Panc1 (cell line): ENCODE measurements around the gene MIA3. TPM values are rescaled to one million over a fixed set of nuclear protein-coding genes. Genes with fewer than 3 reads are reported as not detected.

Experiments used
- ATAC-seq: fragments of 200-7000 bp; cut with Tn5 transposase; 2 replicates; pipeline ENCODE4 v1.9.1; 2020; ENCODE audit warnings: mild to moderate bottlenecking, moderate library complexity
- BruUV-seq: library from RNA; stranded (reverse); fragments of 400-500 nt; replicated peaks from 2 replicates; lab custom pipeline; 2021; lab: Mats Ljungman, UMichigan
- CTCF ChIA-PET: fragments of 300-600 bp; sonication (Branson Sonifier 250); formaldehyde crosslinking; loops from one replicate; lab custom pipeline; 2022; ENCODE audit warnings: antibody characterized with exemption; lab: Charles Lee
- POLR2A ChIA-PET: fragments of 300-600 bp; sonication (Branson Sonifier 250); formaldehyde crosslinking; loops from one replicate; lab custom pipeline; 2022; ENCODE audit warnings: antibody characterized with exemption; lab: Charles Lee
- DNase-seq: peaks from one replicate; pipeline ENCODE4 v3.0.0-alpha.2; 2010; ENCODE audit warnings: low read depth, low spot score
- H3K27ac ChIP-seq: 2 replicates; pipeline ENCODE4 v1.5.1; 2011; ENCODE audit warnings: mild to moderate bottlenecking, low read length, inconsistent platforms
- H3K27me3 ChIP-seq: fragments of 200-500 bp; sonication (Bioruptor generic); 2 replicates; pipeline ENCODE4 v1.6.0; 2014; ENCODE audit warnings: low read length, inconsistent platforms; ENCODE audit not compliant: control insufficient read depth, insufficient read depth
- H3K36me3 ChIP-seq: fragments of 200-500 bp; sonication (Bioruptor generic); 2 replicates; pipeline ENCODE4 v1.5.1; 2014; ENCODE audit warnings: inconsistent platforms, mild to moderate bottlenecking, low read length, moderate library complexity; ENCODE audit not compliant: control insufficient read depth, insufficient read depth
- H3K4me1 ChIP-seq: 2 replicates; pipeline ENCODE4 v1.5.1; 2011; ENCODE audit warnings: inconsistent platforms, mild to moderate bottlenecking, low read length, moderate library complexity; ENCODE audit not compliant: control insufficient read depth, insufficient read depth
- H3K4me3 ChIP-seq, 2 experiments: 2 replicates each; pipeline ENCODE4 v1.5.1; 2011 to 2012; ENCODE audit warnings: low read depth in 2 of 2, low read length in 2 of 2, mild to moderate bottlenecking in 2 of 2, inconsistent platforms in 1 of 2, moderate library complexity in 1 of 2
- H3K9me3 ChIP-seq: fragments of 200-500 bp; sonication (Bioruptor generic); 2 replicates; pipeline ENCODE4 v1.5.1; 2014; ENCODE audit warnings: low read depth, mild to moderate bottlenecking, inconsistent platforms, low read length, moderate library complexity; ENCODE audit not compliant: control insufficient read depth, insufficient read depth
- CTCF ChIP-seq: fragments of 450-650 bp; IDR thresholded peaks from 2 replicates; pipeline ENCODE4 v1.5.1; 2017; ENCODE audit warnings: mild to moderate bottlenecking
- POLR2AphosphoS5 ChIP-seq: IDR thresholded peaks from 2 replicates; pipeline ENCODE4 v1.6.1; 2012; ENCODE audit warnings: mild to moderate bottlenecking, low read depth, low read length, moderate library complexity
- REST ChIP-seq, 2 experiments: IDR thresholded peaks; 2 replicates each; pipeline ENCODE4 v1.6.1; 2011 to 2012; ENCODE audit warnings: low read depth in 2 of 2, control low read depth in 1 of 2, low read length in 1 of 2, mild to moderate bottlenecking in 1 of 2, moderate library complexity in 1 of 2; ENCODE audit not compliant: insufficient read depth in 1 of 2
- SIN3A ChIP-seq: IDR thresholded peaks from 2 replicates; pipeline ENCODE4 v1.6.1; 2012; ENCODE audit warnings: low read depth, mild to moderate bottlenecking, low read length, moderate library complexity, borderline replicate concordance; ENCODE audit not compliant: insufficient read depth
- TCF7L2 ChIP-seq: IDR thresholded peaks from 2 replicates; pipeline ENCODE4 v1.6.1; 2011; ENCODE audit warnings: mild to moderate bottlenecking, low read depth, low read length, inconsistent platforms
- in situ Hi-C: cut with HindIII; loops from 2 replicates; pipeline ENCODE4 v1.10.0; 2016; ENCODE audit warnings: low sequenced_read_pairs, low pct_unique_long_range_greater_than_20kb
- intact Hi-C: fragments of 100-400 bp; cut with micrococcal nuclease; formaldehyde crosslinking; loops from one replicate; pipeline ENCODE4 v1.10.0; 2022; ENCODE audit not compliant: unreplicated experiment
- total RNA-seq: library from RNA; stranded (reverse); gene quantifications from one replicate; pipeline ENCODE4 v1.2.1, GENCODE V29; 2021; ENCODE audit not compliant: unreplicated experiment

MIA3 gene
- total RNA-seq, 1 experiment from 2014 or later = 53.5 TPM

- in situ Hi-C loops = no loop called here
- ChIA-PET CTCF (no interaction called here), POLR2A (no interaction called here)
- Histone ChIP-seq H3K36me3 (peaks cover 10% of the 10 kb centered on the region), H3K4me1 (no peaks in the 10 kb centered on the region), H3K27me3 (no peaks in the 10 kb centered on the region), H3K9me3 (peaks cover 10% of the 10 kb centered on the region; the same call in 1 of the 2 replicates), H3K27ac (no peak overlapping the region), H3K4me3 (no peak overlapping the region)
- intact Hi-C loops = no loop called here
- no TSS peak for BruUV-seq
- no peak for DNase-seq
- TF ChIP-seq TCF7L2 (no peak), REST (IDR thresholded peaks at IDR 0.05; ENCODE audit: insufficient read depth in 1 of 2, low read depth in 2 of 2, low read length in 1 of 2) (no peak), CTCF (no peak), POLR2AphosphoS5 (no peak), SIN3A (no peak)
- ATAC-seq = no peak
Measured at GRCh38 chr1:222704260-222704659, 86.4 kb downstream of the MIA3 start.

- ATAC-seq (no peak), DNase-seq (no peak)
- Histone ChIP-seq H3K36me3 (peaks cover 5% of the 10 kb centered on the region), H3K9me3 (peaks cover 10% of the 10 kb centered on the region; the same call in 1 of the 2 replicates), H3K4me3 (no peak overlapping the region), H3K27me3 (no peaks in the 10 kb centered on the region), H3K4me1 (peaks cover 9% of the 10 kb centered on the region), H3K27ac (no peak overlapping the region)
- CTCF ChIA-PET = no interaction called here
- no TSS peak for BruUV-seq
- intact Hi-C loops = no loop called here
- in situ Hi-C loops = no loop called here
- TF ChIP-seq POLR2AphosphoS5 = no peak
- TF ChIP-seq TCF7L2 = no peak
- TF ChIP-seq SIN3A = no peak
- TF ChIP-seq CTCF = no peak
- POLR2A ChIA-PET = no interaction called here
Measured at GRCh38 chr1:222706815-222707214, 88.9 kb downstream of the MIA3 start.
